C4-2B (cell line): Measurements from ENCODE around the gene CBX5.

Experiments used
- ZFX ChIP-seq: fragments of 450-650 bp; IDR thresholded peaks from 2 replicates; pipeline ENCODE4 v1.6.1; 2017
- TF ChIP-seq, protein P1 (sequence below): fragments of 450-650 bp; conservative IDR thresholded peaks from 2 replicates; pipeline ENCODE4 v1.5.1; 2017; ENCODE audit warnings: mild to moderate bottlenecking

DNA sequence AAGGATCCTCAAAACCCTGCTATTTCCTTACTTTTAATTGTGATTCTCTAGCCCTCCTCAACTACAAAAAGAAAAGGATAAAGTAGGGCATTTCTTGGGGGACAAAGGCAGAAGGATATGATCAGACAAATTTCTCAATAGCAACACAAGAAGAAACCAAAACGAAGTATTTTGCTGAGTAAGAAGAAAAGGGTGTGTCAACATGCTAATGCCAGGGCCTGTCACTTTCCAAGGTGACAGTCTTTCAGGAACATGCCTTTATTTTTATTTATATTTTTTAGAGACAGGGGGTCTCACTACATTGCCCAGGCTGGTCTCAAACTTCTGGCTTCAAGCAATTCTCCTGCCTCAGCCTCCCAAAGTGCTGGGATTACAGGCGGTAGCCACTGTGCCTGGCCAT lies 39.8 kb downstream of the CBX5 start:
- TF ChIP-seq, protein P1, sequence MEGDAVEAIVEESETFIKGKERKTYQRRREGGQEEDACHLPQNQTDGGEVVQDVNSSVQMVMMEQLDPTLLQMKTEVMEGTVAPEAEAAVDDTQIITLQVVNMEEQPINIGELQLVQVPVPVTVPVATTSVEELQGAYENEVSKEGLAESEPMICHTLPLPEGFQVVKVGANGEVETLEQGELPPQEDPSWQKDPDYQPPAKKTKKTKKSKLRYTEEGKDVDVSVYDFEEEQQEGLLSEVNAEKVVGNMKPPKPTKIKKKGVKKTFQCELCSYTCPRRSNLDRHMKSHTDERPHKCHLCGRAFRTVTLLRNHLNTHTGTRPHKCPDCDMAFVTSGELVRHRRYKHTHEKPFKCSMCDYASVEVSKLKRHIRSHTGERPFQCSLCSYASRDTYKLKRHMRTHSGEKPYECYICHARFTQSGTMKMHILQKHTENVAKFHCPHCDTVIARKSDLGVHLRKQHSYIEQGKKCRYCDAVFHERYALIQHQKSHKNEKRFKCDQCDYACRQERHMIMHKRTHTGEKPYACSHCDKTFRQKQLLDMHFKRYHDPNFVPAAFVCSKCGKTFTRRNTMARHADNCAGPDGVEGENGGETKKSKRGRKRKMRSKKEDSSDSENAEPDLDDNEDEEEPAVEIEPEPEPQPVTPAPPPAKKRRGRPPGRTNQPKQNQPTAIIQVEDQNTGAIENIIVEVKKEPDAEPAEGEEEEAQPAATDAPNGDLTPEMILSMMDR: no peak
- TF ChIP-seq ZFX: no peak
